AG04450 (cell line): Measurements from ENCODE around the gene NOC2L. TPM values are rescaled to one million over a fixed set of nuclear protein-coding genes. Genes with fewer than 3 reads are reported as not detected.

Source experiments
- CTCF ChIA-PET: fragments of 300-600, 350-600 bp; formaldehyde crosslinking; extraction: SDS; loops from one replicate; lab custom pipeline; 2022; ENCODE audit warnings: antibody characterized with exemption, inconsistent platforms; lab: Charles Lee
- POLR2A ChIA-PET: fragments of 350-600 bp; formaldehyde crosslinking; extraction: SDS; loops from one replicate; lab custom pipeline; 2021; ENCODE audit warnings: antibody characterized with exemption, inconsistent platforms; lab: Yijun Ruan, JAX
- DNase-seq: peaks from one replicate; pipeline ENCODE4 v3.0.0-alpha.2; 2011; ENCODE audit warnings: low read depth, low spot score
- H3K27ac ChIP-seq: one replicate; pipeline ENCODE4 v1.5.1; 2012; ENCODE audit warnings: low read depth, low read length, control low read depth
- H3K27me3 ChIP-seq: one replicate; pipeline ENCODE4 v1.6.0; 2012; ENCODE audit warnings: low read length; ENCODE audit not compliant: control insufficient read depth, insufficient read depth
- H3K4me3 ChIP-seq: 2 replicates; pipeline ENCODE4 v1.5.1; 2011; ENCODE audit warnings: mild to moderate bottlenecking, low read depth, low read length, control low read depth
- H3K9me3 ChIP-seq: 2 replicates; pipeline ENCODE4 v1.5.1; 2012; ENCODE audit warnings: low read length; ENCODE audit not compliant: control insufficient read depth, insufficient read depth
- CTCF ChIP-seq: IDR thresholded peaks from 2 replicates; pipeline ENCODE4 v1.5.1; 2011; ENCODE audit warnings: low read depth, low read length, control low read depth, inconsistent platforms
- polyA plus RNA-seq: library from polyadenylated mRNA; depleted of rRNA; stranded (reverse); fragments of >200 nt; gene quantifications from 2 replicates; pipeline ENCODE4 v1.2.3, GENCODE V29; 2011

Gene NOC2L
- polyA plus RNA-seq, 1 experiment, result 36.1 TPM

DNA sequence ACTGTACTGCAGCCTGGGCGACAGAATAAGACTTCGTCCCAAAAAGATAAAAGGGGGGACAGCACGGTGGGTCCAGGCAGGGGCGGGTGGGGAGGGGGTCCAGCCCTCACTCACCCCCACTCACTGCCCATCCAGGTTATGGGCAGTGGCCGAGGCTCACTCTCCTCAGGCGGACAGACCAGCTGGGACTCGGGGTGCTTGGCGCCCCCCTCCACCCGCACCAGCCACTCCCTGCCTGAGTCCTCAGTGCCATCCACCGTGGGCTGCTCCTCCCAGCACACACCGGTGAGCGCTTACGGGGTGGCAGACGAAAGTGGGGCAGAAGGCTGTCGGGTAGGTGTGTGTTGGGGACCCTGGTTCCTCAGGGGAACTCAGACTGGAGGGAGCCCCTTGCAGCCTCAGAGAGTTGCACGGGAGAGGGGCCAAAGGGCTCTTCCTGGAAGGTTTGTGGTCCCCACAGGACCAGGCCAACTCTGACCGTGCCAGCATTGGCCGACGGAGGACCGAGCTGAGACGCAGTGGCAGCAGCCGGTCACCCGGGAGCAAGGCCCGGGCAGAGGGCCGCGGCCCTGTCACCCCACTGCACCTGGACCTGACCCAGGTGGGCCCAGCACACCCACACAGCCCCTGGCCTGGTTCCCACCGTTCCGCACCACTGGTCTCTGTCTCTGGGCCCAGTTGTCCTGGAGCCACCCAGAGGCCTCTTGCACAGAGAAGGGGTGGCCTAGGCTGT is 13.8 kb upstream of the NOC2L start:
- no peak for DNase-seq
- Histone ChIP-seq H3K4me3 (no peak overlapping the region), H3K27me3 (peaks cover 26% of the 10 kb centered on the region), H3K27ac (no peak overlapping the region), H3K9me3 (peaks cover 6% of the 10 kb centered on the region; the same call in 1 of the 2 replicates)
- no peak for TF ChIP-seq CTCF
- ChIA-PET CTCF (no interaction called here), POLR2A (no interaction called here)

GRCh38 chr1:971751-972506 is 12.9 kb upstream of the NOC2L start:
- CTCF ChIA-PET, result no interaction called here
- no peak overlapping the region for H3K27ac ChIP-seq
- DNase-seq, result no peak

GRCh38 chr1:970973-971730 is 12.1 kb upstream of the NOC2L start:
- CTCF ChIA-PET, result no interaction called here

More at GRCh38 chr1:971751-972506, 12.9 kb upstream of the NOC2L start:
- Histone ChIP-seq H3K9me3 (peaks cover 6% of the 10 kb centered on the region; the same call in 1 of the 2 replicates), H3K27me3 (peaks cover 26% of the 10 kb centered on the region), H3K4me3 (no peak overlapping the region)
- no peak for TF ChIP-seq CTCF
- POLR2A ChIA-PET, result no interaction called here

GRCh38 chr1:970242-970972 is 11.4 kb upstream of the NOC2L start:
- no peak overlapping the region for H3K4me3 ChIP-seq
- DNase-seq, result no peak
- H3K27me3 ChIP-seq, result peaks cover 26% of the 10 kb centered on the region
- no peak overlapping the region for H3K27ac ChIP-seq
- no peak for TF ChIP-seq CTCF
- CTCF ChIA-PET, result interaction anchor here (0.7 kb wide), 1 partner anchor 14 kb away, joined by 3 read pairs; no protein-coding TSS in a partner anchor
- POLR2A ChIA-PET, result no interaction called here
- H3K9me3 ChIP-seq, result peaks cover 6% of the 10 kb centered on the region; the same call in 1 of the 2 replicates

More at GRCh38 chr1:970973-971730, 12.1 kb upstream of the NOC2L start:
- H3K9me3 ChIP-seq, result peaks cover 6% of the 10 kb centered on the region; the same call in 1 of the 2 replicates
- TF ChIP-seq CTCF, result no peak
- no peak for DNase-seq
- POLR2A ChIA-PET, result no interaction called here
- no peak overlapping the region for H3K27ac ChIP-seq
- H3K27me3 ChIP-seq, result peaks cover 26% of the 10 kb centered on the region
- no peak overlapping the region for H3K4me3 ChIP-seq
